Right renal pelvis (tissue), 4 donors: ENCODE measurements around the gene OR2B2. TPM values are rescaled to one million over a fixed set of nuclear protein-coding genes. Genes with fewer than 3 reads are reported as not detected.

Source experiments
- DNase-seq, 4 donors: peaks; one replicate each; pipeline ENCODE4 v3.0.0-alpha.2; 2013; ENCODE audit warnings: low read depth in 4 of 4, low spot score in 3 of 4, missing footprints in 1 of 4
- polyA plus RNA-seq, 4 donors: library from polyadenylated mRNA; unstranded; fragments of 120-200 nt; gene quantifications; one replicate each; pipeline ENCODE4 v1.2.1, GENCODE V29; 2013; ENCODE audit not compliant: insufficient read length in 4 of 4

Gene OR2B2
- polyA plus RNA-seq, 4 donors: not detected

DNA sequence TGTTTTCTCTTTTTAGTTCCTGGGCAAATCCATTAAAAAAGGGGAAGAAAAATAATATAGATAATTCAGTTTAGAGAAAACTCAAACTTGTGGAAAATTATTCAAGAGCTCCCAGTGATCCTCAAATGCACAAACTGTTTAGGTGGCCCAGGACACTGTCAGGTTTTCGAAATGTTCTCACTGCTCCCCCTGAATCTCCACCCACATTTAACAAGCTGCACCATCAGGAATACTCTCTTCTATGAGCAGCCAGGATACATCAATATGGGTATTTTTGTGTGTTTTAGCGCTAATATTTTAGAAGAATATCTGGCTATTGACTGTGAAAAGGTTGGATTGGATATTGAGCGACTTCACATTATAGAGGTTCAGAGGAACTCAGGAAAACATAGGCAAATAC lies 43.9 kb downstream of the OR2B2 start:
- DNase-seq: no peak

DNA sequence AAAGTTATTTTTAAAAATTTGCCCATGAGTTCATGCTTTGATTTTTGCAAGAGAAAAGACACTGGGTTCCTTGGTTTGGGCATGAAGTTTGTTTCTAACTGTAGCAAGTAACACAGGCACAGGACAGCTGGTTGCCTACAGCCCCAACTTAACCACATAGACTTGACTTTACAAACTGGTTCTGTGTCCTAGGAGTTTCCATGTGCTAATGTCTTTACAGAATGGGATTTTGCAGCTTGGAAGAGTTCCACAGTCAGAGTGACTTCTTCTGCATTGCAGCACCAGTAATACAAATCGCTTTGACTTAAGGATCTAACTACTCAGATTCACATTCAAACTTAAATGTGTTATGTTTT lies 44.3 kb downstream of the OR2B2 start:
- peak in 2 of 4 donors; percentile 16 to 23 for DNase-seq

DNA sequence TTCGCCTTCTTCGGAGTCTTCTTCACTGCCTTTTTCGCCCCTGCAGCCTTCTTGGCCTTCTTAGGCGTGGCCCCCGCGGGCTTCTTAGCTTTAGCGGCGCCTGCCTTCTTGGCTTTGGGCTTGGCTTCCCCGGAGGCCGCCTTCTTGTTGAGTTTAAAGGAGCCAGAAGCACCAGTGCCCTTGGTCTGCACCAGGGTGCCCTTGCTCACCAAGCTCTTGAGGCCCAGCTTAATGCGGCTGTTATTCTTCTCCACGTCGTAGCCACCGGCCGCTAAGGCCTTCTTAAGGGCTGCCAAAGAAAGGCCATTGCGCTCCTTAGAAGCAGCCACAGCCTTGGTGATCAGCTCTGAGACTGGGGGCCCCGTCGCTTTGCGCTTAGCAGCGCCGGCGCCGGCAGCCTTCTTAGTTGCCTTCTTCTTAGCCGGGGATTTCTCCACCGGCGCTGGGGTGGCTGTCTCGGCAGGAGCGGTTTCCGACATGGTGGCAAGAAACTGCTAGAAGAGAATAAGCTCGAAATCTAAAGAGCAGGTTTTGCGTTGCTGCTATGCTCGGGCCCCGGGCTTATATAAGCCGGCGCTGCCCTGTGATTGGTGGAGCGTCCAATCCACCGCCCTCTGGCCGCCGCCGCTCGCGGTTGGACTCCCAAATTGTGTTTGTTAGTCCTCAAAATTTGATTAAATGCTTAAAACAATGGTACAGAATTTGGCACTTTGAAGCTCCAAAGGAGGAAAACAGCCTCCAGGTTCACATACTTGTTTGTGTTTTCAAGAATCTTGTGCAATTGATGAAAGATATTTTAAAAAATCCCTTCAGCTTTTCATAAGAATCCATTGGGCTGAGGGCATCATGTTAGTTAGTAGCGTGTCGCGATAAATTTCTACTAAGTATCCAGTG lies 44.9 kb downstream of the OR2B2 start:
- DNase-seq: peak in 2 of 4 donors; percentile 76 to 78

DNA sequence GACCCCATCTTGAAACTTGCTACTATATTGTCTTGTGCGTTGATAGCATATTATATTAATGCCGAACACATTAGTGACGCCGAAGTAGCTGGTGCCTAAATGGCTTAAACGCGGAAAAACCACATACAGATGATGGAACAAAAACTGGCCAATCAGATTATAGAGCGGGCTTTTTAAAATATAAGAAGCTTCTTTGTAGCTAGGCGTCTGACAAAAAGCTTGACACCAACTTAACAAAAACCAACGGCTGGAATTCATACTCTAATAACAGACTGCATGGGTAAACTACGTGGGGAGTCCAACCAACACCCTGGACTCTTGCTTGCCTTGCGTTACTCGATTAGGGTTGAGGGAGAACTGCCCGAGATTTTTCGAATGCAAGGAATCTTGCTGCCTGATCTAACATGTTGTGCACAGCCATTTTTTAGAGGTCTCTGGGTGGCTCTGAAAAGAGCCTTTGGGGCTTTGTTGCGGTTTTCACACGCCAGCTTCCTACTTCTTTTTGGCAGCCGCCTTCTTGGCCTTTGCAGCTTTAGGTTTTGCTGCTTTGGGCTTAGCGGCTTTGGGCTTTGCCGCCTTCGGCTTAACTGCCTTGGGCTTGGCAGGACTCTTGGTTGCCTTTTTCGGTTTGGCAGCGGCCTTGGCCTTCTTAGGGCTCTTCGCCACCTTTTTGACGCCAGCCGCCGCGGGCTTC lies 45.7 kb downstream of the OR2B2 start:
- DNase-seq: peak in 1 of 4 donors; percentile 58

DNA sequence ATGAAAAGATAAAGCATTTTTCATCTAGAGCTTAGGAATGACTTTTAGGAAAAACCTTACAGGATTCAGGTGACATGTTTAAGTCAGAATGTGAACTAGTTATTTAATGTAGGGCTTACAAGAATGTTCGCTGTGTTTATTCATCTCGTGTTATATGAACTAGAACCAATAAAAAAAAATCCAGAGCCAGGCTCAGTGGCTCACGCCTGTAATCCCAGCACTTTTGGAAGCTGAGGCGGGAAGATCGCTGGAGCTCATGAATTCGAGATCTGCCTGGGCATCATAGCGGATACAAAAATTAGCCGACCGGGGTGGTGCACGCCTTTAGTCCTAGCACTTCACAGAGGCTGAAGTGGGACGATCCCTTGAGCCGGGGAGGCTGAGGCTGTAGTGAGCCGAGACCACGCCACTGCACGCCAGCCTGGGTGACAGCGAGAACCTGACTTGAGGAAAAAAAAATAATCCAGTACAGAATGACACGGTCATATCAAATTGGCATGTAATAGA lies 46.3 kb downstream of the OR2B2 start:
- no peak for DNase-seq

DNA sequence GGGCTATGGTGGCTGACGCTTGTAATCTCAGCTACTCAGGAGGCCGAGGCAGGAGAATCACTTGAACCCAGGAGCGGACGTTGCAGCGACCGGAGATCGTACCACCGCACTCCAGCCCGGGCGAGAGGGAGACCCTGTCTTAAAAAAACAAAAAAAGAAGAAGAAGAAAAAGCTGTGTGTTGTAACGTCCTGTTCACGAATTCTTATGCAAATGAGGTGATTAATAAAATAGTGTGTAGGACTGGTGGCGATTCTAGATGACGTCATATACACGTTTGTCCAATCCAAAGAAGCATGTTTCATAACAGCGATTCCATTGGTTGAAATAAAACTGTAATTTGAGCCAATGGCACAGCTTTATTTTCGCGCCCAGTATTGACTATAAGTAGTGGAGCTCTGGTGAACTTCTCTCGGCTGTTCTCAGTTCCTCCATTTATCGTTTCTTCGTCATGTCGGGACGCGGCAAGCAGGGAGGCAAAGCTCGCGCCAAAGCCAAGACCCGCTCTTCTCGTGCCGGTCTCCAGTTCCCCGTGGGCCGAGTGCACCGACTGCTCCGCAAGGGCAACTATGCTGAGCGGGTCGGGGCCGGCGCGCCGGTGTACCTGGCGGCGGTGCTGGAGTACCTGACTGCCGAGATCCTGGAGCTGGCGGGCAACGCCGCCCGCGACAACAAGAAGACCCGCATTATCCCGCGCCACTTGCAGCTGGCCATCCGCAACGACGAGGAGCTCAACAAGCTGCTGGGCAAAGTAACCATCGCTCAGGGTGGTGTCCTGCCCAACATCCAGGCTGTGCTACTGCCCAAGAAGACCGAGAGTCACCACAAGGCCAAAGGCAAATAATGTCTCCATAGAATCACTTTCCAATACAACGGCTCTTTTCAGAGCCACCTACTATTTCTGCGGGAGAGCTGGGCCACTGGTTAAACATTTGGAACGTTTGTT lies 47.0 kb downstream of the OR2B2 start:
- peak; percentile 89 to 98 (median 96) for DNase-seq

DNA sequence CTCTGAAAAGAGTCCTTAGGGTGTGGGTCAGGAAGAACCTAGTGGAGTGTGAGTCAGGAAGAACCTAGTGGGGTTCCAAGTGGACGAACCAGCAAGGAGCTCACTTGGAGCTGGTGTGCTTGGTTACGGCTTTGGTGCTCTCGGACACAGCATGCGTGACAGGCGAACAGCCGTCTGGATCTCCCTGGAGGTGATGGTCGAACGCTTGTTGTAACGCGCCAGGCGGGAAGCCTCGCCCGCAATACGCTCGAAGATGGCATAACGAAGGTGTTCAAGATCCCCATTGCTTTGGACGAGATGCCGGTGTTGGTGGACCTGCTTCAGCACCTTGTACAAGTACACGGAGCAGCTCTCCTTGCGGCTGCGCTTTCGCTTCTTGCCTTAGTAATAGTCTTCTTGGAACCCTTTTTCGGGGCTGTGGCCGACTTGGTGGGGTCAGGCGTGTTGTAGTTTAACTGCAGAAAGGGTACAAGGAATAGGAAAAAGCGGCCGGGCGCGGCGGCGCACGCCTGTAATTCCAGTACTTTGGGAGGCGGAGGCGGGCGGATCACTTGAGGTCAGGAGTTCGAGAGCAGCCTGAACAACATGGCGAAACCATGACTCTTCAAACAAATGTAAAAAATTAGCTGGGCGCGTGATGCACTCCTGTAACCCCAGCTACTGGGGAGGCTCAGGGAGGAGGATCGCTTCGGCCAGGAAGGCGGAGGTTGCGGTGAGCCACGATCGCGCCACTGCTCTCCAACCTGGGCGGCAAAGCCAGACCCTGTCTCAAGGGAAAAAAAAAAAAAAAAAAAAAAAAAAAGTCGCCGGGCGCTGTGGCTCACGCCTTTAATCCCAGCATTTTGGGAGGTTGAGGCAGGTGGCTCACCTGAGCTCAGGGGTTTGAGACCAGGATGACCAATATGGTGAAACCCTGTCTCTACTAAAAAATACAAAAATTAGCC lies 48.0 kb downstream of the OR2B2 start:
- peak in 1 of 4 donors; percentile 37 for DNase-seq

DNA sequence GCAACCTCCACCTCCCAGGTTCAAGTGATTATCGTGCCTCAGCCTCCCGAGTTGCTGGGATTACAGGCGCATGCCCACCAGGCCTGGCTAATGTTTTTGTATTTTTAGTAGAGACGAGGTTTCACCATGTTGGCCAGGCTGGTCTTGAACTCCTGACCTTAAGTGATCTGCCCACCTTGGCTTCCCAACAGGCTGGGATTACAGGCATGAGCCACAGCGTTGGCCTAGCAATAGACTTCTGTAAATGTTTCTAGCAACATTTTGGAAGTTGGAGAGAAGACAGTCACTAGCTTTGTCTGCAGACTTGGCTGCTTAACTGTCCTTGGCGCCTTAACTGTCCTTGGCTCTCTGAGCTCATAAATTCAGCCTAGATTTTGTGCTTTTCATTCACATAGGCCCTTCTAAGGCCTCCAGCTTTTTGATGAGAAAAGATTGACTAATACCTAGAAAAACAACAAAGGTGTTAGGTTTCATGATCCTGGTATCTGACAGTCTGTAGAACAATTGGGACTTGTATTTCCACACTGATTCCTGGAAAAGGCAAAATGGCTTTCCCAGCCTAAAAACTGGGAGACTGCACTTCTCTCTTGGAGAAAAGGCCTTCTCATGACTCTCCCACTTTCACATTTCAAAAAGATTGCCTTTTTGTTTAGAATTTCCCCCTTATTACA lies 49.7 kb downstream of the OR2B2 start:
- no peak for DNase-seq

DNA sequence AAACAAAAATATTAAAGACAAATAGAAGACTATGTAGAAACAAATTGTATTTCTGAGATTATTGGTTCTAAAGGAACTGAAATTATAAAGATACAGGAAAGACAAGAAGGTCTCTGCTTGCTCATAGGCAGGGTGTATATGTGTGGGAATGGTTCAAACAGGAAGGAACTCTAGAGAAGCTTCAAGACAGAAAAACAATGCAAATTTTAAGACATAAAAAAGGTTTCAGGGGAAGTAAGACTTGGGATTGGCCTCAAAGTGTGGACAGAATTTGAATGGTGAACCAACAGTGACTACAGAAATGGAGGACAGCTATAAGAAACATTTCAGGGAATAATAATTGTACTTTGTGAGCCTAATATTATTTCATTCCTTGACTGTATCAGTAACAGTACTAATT lies 50.3 kb downstream of the OR2B2 start:
- no peak for DNase-seq

DNA sequence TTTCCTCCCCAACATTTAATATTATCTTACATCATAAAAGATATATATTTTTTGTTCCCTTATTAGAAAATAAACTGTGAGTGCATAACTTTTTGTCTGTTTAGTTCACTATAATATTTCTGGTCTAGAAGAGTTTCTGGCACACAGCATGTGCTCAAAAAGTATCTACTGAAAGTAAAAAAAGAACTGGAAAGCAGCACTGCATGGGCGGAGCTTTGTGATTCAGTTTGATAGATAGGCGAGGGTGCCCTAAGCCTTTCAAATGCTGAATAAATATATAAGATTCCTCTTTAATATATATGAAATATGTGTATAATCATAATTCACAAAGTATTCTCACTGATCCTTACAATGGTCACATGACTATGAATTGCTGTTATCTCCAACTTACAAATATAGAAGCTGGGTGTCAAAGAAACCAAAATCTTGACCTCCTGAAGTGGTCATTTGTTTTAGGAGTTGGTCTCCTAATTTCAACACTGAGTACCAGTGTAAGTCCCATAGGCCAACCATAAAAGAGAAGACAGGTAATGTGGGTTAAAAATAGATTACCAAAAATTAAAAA lies 50.8 kb downstream of the OR2B2 start:
- DNase-seq: no peak

Other genes with a start within 250 kb of the OR2B2 start
- gene OR2B6, start 44.8 kb upstream of the OR2B2 start, polyA plus RNA-seq: under 1 TPM in 2 of 4 donors, not detected in 2; 0.08 to 0.17 TPM
- gene ZNF165, start 168.2 kb upstream of the OR2B2 start, polyA plus RNA-seq: 1 to 10 TPM; 3.9 to 4.7 (median 4.4) TPM
- 10 to 100 TPM in 3 of 4 donors, 1 to 10 TPM in 1; 9.0 to 13.5 (median 12.6) TPM for gene ZSCAN16, start 212.2 kb upstream of the OR2B2 start, polyA plus RNA-seq
- gene ZKSCAN8, start 229.5 kb upstream of the OR2B2 start, polyA plus RNA-seq: 10 to 100 TPM; 36.4 to 46.0 (median 42.0) TPM